H1 (cell line): Measurements from ENCODE around the gene SELENOO. TPM values are rescaled to one million over a fixed set of nuclear protein-coding genes. Genes with fewer than 3 reads are reported as not detected.

Experiments
- CTBP2 ChIP-seq: IDR thresholded peaks from 2 replicates; pipeline ENCODE4 v1.7.0; 2011; ENCODE audit warnings: borderline replicate concordance, mild to moderate bottlenecking, moderate library complexity, mixed read lengths, low read length; ENCODE audit not compliant: insufficient read depth, insufficient read length
- KDM1A ChIP-seq: fragments of 200-600, 300-600 bp; sonication (generic); IDR thresholded peaks from 2 replicates; pipeline ENCODE4 v1.7.1; 2016; ENCODE audit warnings: mild to moderate bottlenecking, low read length, borderline replicate concordance
- RAD21 ChIP-seq, 2 experiments: IDR thresholded peaks in 1 of 2; conservative IDR thresholded peaks in 1 of 2; 2 replicates each; pipeline ENCODE4 v1.6.1; 2011; ENCODE audit warnings: low read depth in 2 of 2, low read length in 2 of 2, improper control_type of control experiment in 1 of 2, inconsistent platforms in 1 of 2, mild to moderate bottlenecking in 1 of 2, moderate library complexity in 1 of 2
- SAP30 ChIP-seq: fragments of 300-600 bp; sonication (generic); IDR thresholded peaks from 2 replicates; pipeline ENCODE4 v1.7.1; 2012; ENCODE audit warnings: low read length, moderate library complexity, mild to moderate bottlenecking, inconsistent platforms; ENCODE audit not compliant: insufficient read depth, insufficient replicate concordance
- SIX5 ChIP-seq: IDR thresholded peaks from 2 replicates; pipeline ENCODE4 v1.6.1; 2011; ENCODE audit warnings: mild to moderate bottlenecking, low read depth, low read length
- SP4 ChIP-seq: IDR thresholded peaks from 2 replicates; pipeline ENCODE4 v1.6.1; 2012; ENCODE audit warnings: low read length, inconsistent platforms
- YY1 ChIP-seq: IDR thresholded peaks from 2 replicates; pipeline ENCODE4 v1.6.1; 2011; ENCODE audit warnings: low read depth, mild to moderate bottlenecking, low read length
- ZNF274 ChIP-seq: IDR thresholded peaks from 2 replicates; pipeline ENCODE4 v1.7.0; 2012; ENCODE audit warnings: low read length, borderline replicate concordance; ENCODE audit errors: extremely low read depth
- polyA plus RNA-seq, 7 experiments: library from polyadenylated mRNA; depleted of rRNA in 3 of 7; stranded (reverse) in 5 of 7; unstranded in 2 of 7; fragments of >200 nt in 5 of 7; fragments of 200-250 nt in 2 of 7; gene quantifications; 1 replicate in 5 of 7; 2 replicates in 1 of 7; 4 replicates in 1 of 7; pipeline versions ENCODE4 v1.2.1 to v1.2.3, GENCODE V29; 2011 to 2013; ENCODE audit warnings: missing spikeins in 2 of 7, mixed read lengths in 2 of 7
- total RNA-seq: library from RNA; stranded (reverse); fragmentation: NEBNext Ultra II Directional; extraction: Animal tissue kit (Norgen Biotek cat#: 25700); gene quantifications from 2 replicates; pipeline ENCODE4 v1.2.1, GENCODE V29; 2021
- TF ChIP-seq, protein P1 (sequence below): IDR thresholded peaks from 2 replicates; pipeline ENCODE4 v1.6.1; 2012; ENCODE audit warnings: inconsistent platforms

Gene SELENOO
- total and polyA plus RNA-seq, 2 of the 8 experiments (the other 6 are each of a cell fraction or from before 2014, with no cell fraction given), result 18.6 to 25.1 TPM

DNA sequence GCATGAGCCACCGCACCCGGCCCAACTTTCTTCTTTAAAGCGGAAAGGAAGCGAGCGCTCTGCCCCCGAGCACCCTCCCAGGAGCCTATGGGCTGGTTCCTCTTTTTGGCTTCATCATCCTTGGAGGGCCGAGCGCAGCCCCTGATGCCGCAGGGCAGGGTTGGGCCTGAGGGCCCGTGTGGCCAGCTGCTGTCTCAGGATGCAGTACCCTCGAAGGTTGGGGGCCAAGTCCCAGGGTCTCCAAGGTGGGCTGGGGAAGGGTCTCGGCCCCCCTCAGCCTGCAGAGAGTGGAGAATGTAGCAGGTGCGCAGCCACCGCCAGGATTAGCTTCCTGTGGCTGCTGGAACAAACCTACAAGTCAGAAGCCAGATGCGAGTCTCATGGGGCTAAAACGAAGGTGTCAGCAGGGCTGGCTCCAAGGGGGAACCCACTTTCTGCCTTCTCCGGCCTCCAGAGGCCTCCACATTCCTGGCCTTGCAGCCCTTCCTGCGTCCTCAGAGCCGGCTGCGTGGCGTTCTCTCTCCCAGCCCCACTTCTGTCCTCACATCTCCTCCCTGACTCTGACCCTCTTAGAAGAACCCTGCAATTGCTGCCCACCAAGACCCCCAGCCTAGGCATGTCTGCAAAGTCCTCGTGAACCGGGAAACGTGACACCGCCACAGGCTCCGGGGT is 27.4 kb upstream of the SELENOO start (continued):
- TF ChIP-seq SAP30, result no peak
- no peak for TF ChIP-seq KDM1A
- TF ChIP-seq, protein P1, sequence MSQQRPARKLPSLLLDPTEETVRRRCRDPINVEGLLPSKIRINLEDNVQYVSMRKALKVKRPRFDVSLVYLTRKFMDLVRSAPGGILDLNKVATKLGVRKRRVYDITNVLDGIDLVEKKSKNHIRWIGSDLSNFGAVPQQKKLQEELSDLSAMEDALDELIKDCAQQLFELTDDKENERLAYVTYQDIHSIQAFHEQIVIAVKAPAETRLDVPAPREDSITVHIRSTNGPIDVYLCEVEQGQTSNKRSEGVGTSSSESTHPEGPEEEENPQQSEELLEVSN, result no peak
- TF ChIP-seq RAD21 (IDR thresholded peaks at IDR 0.05 in 1 of 2, conservative IDR thresholded peaks at IDR 0.05 in 1 of 2; ENCODE audit: low read depth in 2 of 2, low read length in 2 of 2), result no peak
- no peak for TF ChIP-seq ZNF274
- no peak for TF ChIP-seq SIX5
- no peak for TF ChIP-seq CTBP2
- TF ChIP-seq SP4, result no peak
- TF ChIP-seq YY1, result no peak
